Ureter (tissue), 1 donor: ENCODE data around the gene TBC1D23. TPM values are rescaled to one million over a fixed set of nuclear protein-coding genes. Genes with fewer than 3 reads are reported as not detected.
"Not testable (repeated sequence)": the region's sequence is repeated elsewhere in the genome, so short reads cannot be mapped to it uniquely, and the experiment has no call there.

ENCODE experiments used
- DNase-seq: peaks from one replicate; pipeline ENCODE4 v3.0.0-alpha.2; 2020; ENCODE audit warnings: low spot score
- total RNA-seq: library from RNA; stranded (reverse); gene quantifications from one replicate; pipeline ENCODE4 v1.2.4, GENCODE V29; 2023
- donor health status: DM: yes; HTN: yes; CAD: no.

Gene TBC1D23
- total RNA-seq, 1 donor from 2014 or later, result 44.7 TPM

DNA sequence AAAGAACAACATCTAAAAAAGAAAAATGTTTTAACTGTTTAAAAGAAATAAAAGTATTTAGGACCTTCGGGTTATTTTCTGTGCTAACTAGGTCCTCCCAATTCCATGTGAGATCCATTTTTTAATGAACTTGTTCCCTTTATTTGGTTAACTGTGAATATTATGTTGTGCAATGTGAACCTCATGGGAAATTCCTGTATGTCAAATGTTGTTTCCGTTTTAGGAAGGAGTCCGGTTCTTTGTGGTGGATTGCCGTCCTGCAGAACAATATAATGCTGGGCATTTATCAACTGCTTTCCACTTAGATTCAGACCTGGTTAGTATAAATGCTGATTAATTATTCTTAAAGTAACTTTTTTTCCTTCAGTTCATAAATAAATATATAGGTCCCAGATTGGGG is 38.2 kb downstream of the TBC1D23 start:
- no peak for DNase-seq

DNA sequence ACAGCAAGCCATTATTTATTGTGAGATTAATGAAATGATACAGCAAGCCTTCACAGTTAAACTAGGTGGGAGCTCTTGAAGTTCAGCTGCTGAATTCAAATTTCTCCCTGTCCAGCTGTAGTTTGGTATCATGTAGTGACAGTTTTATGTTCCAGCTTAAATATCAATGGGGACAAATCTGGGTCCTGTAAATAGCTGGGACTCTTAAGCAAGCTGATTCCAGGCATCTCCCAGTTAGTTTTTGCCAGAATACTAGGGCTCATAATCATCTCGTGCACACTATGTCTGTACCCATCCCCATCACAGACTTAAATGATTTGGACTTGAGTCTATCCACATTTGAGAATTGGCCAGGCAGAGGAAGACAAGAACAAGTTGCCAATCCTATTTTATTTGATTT is 45.9 kb downstream of the TBC1D23 start:
- no peak for DNase-seq

DNA sequence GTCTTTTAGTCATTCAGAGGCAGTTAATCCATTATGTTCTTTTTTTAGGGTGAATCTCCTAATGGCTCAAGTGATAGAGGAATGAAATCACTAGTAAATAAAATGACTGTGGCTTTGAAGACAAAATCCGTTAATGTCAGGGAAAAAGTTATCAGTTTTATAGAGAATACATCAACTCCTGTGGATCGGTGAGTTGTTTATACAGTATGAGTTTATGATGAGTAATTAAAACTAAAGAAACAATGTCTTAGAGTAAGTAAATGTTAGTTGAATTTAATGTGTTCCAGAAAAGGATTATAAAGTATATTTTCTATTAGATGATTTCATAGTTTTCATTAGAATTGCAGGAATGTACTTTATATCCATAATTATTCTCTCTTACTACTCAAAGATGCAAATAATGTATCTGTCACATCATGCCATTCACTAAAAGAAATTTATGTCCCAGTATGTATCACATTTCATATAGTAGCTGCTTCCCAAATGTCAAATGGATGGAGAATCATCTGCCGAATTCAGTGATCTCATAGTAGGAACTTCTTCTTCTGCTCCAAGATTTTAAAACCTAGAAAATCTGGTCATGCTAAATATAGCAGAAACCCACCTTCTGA is 49.7 kb downstream of the TBC1D23 start:
- no peak for DNase-seq

DNA sequence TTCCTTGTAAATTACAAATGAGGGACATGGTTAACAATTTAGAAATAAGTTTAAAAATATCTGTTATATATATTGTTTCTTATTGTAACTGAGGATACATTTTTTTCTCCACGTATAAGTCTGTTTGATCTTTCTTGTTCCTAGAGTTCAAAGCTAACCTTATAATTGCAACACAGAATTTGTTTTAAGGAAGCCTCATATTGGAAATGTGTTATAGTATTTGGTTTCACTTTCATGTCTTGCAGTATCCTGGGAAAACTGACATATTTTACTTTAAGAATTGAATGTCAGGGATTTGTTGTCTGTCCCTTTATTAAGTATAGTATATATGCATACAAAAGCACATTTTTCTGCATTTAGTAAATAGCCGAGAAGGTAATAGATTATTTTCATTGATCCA is 50.2 kb downstream of the TBC1D23 start:
- DNase-seq, result no peak

DNA sequence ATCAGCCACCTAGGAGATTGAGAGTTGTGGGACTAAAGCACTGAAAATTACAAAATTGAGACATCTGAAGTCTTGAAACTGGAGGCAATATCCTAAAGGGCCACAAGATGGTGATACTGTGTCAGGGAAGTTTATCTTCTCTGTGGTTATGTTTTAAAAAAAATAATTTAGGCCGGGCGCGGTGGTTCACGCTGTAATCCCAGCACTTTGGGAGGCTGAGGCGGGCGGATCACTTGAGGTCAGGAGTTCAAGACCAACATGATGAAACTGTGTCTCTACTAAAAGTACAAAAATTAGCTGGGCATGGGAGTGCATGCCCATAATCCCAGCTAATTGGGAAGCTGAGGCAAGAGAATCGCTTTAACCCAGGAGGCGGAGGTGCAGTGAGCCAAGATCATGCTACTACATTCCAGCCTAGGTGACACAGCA is 55.9 kb downstream of the TBC1D23 start:
- no peak for DNase-seq

DNA sequence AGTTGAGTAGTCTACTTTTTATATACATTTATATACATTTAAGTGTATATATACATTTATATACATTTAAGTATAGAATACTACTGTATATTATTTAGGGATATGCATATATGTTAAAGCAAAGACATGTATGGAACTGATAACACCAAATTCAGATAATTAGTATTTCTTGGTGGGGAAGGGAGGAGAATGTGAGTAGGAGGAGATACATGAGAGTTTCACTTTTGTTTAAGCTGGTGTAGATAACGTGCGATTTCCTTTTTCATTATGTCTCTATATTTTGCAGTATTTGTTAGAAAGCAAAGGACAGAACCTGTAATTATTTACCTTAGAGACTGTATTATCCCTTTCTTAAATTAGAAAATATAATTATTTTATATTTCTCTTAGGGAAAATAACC is 57.1 kb downstream of the TBC1D23 start:
- no peak for DNase-seq

DNA sequence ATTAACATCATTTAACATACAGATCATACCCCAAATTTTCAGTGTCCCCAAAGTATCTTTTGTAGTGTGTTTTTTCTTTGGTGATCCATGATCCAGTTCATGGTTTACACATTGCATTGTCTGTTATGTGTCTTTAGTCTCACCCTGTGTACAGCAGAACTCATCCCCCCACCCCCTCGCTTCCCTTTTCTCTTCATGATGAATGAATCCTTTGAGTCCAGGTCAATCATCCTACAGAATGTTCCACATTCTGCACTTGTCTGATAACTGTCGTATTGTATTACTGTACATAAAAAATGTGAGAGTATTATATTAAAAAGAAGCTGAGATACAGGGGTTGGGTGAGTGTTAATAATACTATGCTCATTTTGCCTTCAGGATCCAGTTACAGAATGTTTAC is 59.2 kb downstream of the TBC1D23 start:
- DNase-seq, result no peak

DNA sequence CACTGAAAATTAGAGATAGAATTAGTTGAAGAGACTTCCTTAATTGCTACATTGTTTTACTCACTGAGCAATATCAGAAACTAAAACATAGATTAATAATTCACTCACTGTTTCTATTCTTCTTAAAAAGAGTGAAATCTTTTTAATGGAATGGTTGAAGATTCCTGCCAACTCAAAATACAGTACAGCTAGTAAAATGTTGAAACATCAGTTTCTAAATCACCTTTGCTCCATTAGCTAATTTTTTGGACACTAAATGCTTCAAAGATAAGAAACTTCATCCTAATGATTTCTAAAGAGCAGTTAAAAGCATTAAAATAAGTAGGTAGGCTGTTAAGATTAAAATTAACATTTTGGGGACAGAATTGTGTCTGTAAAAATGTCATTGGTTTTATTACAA is 63.3 kb downstream of the TBC1D23 start:
- no peak for DNase-seq

DNA sequence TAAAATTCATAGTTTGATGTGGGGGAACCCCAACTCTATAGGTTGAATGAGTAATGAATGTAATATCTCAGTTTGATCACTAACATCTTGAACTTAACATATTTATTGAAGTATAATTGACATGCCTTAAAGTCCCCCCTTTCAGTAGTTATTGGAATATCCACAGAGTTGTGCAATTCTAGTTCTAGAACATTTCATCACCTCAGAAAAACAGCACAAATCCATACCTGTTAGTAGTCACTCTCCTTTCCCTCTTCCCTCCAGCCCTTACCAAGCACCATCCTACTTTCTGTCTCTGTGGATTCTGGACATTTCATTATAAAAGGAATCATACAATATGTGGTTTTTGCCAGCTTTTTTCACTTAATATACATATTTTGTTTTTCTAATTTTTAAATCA is 65.0 kb downstream of the TBC1D23 start:
- DNase-seq, result no peak

DNA sequence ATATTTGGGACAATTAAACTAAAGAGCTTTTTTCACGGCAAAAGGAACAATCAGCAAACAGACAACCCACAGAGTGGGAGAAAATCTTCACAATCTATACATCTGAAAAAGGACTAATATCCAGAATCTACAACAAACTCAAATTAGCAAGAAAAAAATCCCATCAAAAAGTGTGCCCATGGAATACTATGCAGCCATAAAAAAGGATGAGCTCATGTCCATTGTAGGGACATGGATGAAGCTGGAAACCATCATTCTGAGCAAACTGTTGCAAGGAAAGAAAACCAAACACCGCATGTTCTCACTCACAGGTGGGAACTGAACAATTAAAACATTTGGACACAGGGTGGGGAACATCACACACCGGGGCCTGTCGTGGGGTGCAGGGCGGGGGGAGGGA is 66.6 kb downstream of the TBC1D23 start:
- not testable (repeated sequence) for DNase-seq

DNA sequence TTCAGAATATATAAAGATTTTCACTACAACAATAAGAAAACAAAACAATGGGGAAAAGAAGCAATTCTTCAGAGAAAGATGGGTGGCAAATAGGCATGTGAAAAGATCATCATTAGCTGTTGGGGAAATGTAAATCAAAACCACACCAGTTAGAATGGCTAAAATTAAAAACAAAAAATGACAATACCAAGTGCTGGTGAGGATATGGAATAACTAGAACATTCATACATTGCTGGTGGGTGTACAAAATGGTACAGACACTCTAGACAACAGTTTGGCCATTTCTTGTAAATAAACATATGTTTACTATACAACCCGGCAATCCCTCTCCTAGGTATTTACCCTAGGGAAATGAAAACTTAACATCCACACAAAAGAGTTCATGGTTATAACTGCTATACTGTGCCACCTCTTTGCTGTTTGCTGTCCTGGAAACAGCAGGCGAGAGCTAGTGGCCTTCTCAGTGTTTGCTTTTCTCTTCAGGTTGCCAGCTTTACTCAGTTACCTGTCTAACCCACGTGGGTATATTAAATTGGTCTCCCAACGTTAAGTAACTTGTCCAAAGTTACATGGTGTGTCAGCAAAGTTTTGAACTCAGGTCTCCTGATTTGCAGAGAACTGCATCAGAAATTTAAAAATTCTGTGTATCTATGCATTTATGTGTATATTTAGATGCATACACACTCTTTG is 69.2 kb downstream of the TBC1D23 start:
- DNase-seq, result no peak

DNA sequence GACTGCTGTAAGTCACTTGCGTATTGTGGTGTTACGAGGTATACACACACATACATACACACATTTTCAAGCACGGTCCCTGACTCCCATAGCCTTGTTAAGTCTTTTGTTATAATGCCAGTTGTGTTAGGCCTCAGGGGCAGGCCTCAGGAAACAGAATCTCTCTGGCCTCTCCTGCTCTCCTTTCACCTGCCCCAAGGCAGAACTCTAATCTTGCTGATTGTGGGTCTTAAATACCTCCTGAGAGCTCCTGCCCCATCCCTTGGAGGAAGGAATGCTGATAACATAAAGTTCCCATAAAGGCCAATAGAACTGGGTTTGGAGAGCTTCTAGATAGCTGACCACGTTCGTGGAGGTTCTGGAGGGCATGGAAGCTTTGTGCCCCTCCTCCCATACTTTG is 69.9 kb downstream of the TBC1D23 start:
- DNase-seq, result no peak

DNA sequence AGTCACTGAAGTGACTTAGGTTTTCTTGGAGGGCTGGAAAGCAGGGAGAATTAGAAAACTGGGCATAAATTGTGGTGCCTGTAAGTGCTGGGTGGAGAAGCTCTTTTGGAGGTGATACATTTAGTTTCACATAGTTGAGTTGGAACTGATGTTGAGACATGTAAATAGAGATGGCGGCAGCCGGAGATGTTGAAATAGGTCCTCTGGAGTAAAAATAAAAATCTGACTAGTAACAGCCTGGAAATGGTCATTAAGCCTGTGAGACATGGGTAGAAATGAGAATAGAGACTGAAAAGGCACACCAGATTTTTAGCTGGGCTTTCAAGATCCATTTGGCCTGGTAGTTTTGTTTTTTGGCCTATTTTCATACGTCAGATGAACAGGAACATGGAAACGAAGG is 70.9 kb downstream of the TBC1D23 start:
- DNase-seq, result no peak

DNA sequence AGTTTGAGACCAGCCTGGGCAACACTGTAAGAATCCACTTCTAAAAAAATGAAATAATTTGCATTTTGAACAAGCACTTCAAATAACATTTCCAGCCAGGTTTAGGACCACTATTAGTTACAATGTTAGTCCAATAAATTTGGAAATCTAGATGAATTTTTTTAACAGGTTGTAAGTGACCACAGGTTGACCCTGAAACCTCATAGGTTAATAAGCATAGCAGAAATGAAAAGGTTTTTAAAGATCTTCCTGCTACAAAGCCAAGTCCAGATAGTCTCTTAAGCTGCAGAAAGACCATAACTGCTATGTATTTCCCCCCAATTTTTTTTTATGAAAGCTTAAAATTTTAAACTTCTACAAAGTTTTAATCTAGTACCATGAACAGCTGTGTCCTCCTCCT is 72.3 kb downstream of the TBC1D23 start:
- DNase-seq, result no peak

DNA sequence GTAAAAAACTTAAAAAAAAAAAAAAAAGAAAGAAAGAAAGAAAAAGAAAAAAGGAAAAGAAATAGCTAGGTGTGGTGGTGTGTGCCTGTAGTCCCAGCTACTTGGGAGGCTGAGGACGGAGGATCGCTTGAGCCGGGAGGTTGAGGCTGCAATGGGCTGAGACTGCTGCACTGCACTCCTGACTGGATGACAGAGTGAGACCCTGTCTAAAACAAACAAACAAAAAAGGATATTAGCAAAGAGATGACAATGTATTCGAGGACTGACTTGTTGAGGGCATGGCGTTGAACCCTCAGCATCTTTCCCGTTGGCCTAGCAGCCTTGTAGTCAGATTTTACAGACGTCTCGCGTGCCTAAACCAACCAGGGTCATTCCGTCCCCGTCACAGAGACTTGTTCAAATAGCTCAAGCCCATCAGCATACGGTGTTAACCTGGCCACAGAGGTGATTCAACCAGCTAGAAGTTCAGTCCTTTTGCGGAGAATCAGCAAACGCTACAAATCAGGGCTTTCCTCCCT is 73.2 kb downstream of the TBC1D23 start:
- no peak for DNase-seq

DNA sequence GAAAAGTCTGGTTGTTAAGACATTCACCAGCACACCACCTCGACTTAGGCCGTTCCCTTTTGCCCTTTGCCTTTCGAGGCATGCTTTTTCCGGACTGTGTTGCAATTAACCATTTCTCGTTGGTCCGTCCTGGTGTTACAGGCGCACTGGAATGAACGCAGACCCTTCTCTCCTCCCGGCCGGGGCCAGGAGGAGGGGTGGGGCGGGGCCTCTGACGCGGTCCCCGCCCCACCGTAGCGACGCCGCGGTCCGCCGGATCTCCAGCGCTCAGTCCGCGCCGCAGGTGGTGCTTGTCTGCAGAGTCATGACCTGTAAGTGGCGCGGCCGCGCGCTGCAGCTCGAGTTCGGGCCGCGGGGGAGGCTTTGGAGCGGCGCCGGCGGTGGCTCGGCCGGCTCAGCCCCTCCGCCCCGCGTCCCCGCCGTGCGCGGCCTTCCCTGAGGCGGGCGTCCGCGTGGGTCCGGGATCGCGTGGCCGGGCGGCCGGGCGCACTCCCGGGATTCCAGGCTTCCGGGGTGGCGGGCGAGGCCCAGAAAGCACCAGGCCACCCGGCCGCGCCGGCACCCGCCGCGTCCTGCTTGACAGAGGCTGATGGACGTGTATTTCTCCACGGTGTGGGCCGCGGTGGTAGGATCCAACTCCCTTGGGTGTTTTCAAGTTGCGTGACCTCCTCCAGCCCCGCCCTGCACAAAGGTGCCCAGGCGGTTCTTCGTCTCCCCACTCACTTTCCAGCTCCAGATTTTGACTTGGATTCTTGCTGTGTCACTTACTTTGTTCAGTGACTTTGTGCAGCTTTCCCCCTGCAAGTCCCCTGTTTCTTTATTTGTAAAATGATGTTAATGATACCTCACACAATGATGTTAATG is 73.9 kb downstream of the TBC1D23 start, which contains the start of gene NIT2:
Gene NIT2, plus strand, starts transcription at position 270 of the 864 bp plus-strand sequence. Its CDS starts 35 bp downstream, at position 305.
- DNase-seq, result peak; percentile 80

DNA sequence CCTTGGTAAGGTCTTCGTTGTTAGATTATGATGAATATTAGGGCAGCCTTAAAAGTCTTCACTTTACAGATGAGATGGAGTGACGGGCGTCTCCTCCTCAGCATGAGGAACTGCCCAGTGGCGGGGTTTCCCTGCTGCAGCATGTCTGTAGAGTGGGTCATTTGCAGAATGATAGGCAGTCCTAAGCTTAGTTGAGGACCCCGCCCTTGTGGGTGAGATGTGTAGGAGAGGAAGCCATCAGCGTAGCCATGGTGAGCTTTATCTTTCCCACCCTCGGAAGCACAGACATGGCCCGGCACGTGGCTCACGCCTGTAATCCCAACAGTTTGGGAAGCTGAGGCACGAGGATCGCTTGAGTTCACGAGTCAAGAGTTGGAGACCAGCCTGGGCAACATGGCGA is 74.6 kb downstream of the TBC1D23 start:
- DNase-seq, result no peak

DNA sequence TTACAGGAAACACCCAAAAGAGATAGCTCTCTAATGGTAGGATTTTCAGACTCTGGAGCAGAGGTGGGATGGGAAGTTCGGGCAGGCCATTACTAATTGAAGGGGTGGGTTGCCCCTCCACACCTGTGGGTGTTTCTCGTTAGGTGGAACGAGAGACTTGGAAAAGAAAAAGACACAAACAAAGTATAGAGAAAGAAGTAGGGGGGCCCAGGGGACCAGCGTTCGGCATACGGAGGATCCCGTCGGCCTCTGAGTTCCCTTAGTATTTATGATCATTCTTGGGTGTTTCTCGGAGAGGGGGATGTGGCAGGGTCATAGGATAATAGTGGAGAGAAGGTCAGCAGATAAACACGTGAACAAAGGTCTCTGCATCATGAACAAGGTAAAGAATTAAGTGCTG is 75.4 kb downstream of the TBC1D23 start:
- not testable (repeated sequence) for DNase-seq

DNA sequence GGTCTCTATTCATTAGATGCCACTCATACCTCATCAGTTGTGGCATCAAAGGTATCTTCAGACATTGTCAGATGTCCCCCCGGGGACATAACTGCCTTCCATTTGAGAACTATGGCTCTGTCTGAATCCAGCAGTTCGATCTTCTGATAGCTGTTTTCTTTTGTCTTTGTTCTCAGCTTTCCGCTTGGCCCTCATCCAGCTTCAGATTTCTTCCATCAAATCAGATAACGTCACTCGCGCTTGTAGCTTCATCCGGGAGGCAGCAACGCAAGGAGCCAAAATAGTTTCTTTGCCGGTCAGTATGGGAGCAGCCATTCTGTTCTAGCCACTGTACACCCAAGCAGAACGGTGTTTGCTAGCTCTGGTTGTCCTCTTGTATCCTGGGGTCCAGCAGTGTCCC is 78.1 kb downstream of the TBC1D23 start:
- no peak for DNase-seq

DNA sequence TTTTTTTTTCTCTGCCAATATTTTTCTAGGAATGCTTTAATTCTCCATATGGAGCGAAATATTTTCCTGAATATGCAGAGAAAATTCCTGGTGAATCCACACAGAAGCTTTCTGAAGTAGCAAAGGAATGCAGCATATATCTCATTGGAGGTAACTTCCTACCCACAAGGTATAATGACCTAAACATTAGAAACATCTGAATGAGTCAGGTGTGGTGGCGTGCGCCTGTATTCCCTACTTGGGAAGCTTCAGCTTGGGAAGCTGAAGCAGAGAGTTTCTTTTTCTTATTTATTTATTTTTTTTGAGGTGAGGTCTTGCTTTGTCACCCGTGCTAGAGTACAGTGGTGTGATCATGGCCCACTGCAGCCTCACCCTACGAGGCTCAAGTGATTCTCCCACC is 79.0 kb downstream of the TBC1D23 start:
- DNase-seq, result no peak

DNA sequence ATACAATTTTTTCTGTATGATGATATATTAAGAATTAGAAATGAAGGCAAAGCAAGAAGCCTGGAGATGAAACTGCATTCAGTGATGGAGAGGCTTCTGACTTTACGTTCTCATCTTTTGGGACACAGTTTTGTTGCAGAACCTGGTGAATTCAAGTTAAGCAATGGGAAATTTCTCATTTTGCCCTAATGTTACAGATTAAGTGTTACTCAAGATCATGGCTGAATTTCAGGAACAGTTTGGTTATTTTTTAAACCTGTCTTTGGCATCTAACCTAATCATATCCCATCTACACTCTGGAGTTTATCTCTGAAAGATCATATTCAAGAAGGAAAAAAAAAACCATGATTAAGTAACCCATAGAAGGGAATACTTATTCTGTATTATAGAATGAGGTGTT is 79.7 kb downstream of the TBC1D23 start:
- DNase-seq, result no peak

DNA sequence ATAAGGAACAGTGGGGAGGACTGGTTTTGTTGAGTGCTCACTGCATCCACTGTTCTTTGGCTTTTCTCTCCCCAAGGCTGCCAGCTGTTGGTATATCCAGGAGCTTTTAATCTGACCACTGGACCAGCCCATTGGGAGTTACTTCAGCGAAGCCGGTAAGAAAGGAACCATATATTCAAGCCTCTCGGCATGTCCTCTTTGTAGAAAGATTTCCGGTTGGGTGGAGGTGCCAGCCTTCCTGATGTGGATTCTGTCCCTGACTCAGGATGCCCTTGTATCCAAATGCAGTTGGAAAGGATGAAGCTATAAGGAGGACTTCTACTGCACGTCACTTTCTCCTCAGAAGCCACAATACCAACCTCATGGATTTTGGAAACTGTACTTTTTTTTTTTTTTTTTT is 87.9 kb downstream of the TBC1D23 start:
- DNase-seq, result no peak

DNA sequence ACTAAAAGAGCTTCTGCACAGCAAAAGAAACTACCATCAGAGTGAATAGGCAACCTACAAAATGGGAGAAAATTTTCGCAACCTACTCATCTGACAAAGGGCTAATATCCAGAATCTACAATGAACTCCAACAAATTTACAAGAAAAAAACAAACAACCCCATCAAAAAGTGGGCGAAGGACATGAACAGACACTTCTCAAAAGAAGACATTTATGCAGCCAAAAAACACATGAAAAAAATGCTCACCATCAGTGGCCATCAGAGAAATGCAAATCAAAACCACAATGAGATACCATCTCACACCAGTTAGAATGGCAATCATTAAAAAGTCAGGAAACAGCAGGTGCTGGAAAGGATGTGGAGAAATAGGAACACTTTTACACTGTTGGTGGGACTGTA is 91.0 kb downstream of the TBC1D23 start:
- DNase-seq, result not testable (repeated sequence)
